Neural cell (in vitro differentiated cells): ENCODE data around the gene TYRO3. TPM values are rescaled to one million over a fixed set of nuclear protein-coding genes. Genes with fewer than 3 reads are reported as not detected.

Experiments
- H2AFZ ChIP-seq: fragments of 200-600, 300-800 bp; sonication (generic), shearing (Covaris generic); 2 replicates; pipeline ENCODE4 v1.6.0; 2014; ENCODE audit warnings: low read depth, mild to moderate bottlenecking, antibody characterized with exemption, low read length, moderate library complexity
- H3F3A ChIP-seq: fragments of 200-600 bp; shearing (Covaris generic); 2 replicates; pipeline ENCODE4 v1.6.1; 2016; ENCODE audit warnings: mild to moderate bottlenecking, moderate library complexity, mixed read lengths, antibody characterized with exemption, low read length; ENCODE audit not compliant: insufficient read depth, poor library complexity, severe bottlenecking
- H3K27ac ChIP-seq: fragments of 200-600, 300-800 bp; sonication (generic), shearing (Covaris generic); 2 replicates; pipeline ENCODE4 v1.5.1; 2014; ENCODE audit warnings: mild to moderate bottlenecking, low read length, moderate library complexity
- H3K27me3 ChIP-seq: fragments of 300-800, 200-600 bp; sonication (generic), shearing (Covaris generic); 2 replicates; pipeline ENCODE4 v1.6.0; 2014; ENCODE audit warnings: mild to moderate bottlenecking, low read depth, low read length, moderate library complexity; ENCODE audit not compliant: insufficient read depth
- H3K36me3 ChIP-seq: fragments of 300-800, 200-600 bp; sonication (generic), shearing (Covaris generic); 2 replicates; pipeline ENCODE4 v1.5.1; 2014; ENCODE audit warnings: mild to moderate bottlenecking, antibody characterized with exemption, low read length, moderate library complexity; ENCODE audit not compliant: insufficient read depth
- H3K4me2 ChIP-seq: fragments of 300-800, 200-600 bp; sonication (generic), shearing (Covaris generic); 2 replicates; pipeline ENCODE4 v1.6.0; 2014; ENCODE audit warnings: mild to moderate bottlenecking, low read length
- H3K4me3 ChIP-seq: fragments of 300-800, 200-600 bp; sonication (generic), shearing (Covaris generic); 2 replicates; pipeline ENCODE4 v1.5.1; 2014; ENCODE audit warnings: mild to moderate bottlenecking, low read length, moderate library complexity
- H3K79me2 ChIP-seq: fragments of 200-600 bp; shearing (Covaris generic); replicated peaks from 2 replicates; pipeline ENCODE4 v1.6.0; 2014; ENCODE audit warnings: mild to moderate bottlenecking, low read length, moderate library complexity; ENCODE audit not compliant: insufficient read depth
- H3K9ac ChIP-seq: fragments of 300-800, 200-600 bp; sonication (generic), shearing (Covaris generic); 2 replicates; pipeline ENCODE4 v1.6.1; 2016; ENCODE audit warnings: mild to moderate bottlenecking, low read length, mixed read lengths
- H3K9me2 ChIP-seq: fragments of 200-600 bp; shearing (Covaris generic); 2 replicates; pipeline ENCODE4 v1.6.1; 2016; ENCODE audit warnings: mild to moderate bottlenecking, low read length, mixed read lengths; ENCODE audit not compliant: insufficient read depth
- H3K9me3 ChIP-seq: fragments of 200-600, 300-800 bp; sonication (generic), shearing (Covaris generic); 2 replicates; pipeline ENCODE4 v1.6.1; 2016; ENCODE audit warnings: mild to moderate bottlenecking, mixed run types, low read length, moderate library complexity, mixed read lengths
- H4K20me1 ChIP-seq: fragments of 200-600 bp; shearing (Covaris generic); 2 replicates; pipeline ENCODE4 v1.6.1; 2016; ENCODE audit warnings: mild to moderate bottlenecking, mixed run types; ENCODE audit not compliant: insufficient read depth
- CTCF ChIP-seq: fragments of 450-650 bp; IDR thresholded peaks from 2 replicates; pipeline ENCODE4 v1.5.1; 2014; ENCODE audit warnings: antibody characterized with exemption, mild to moderate bottlenecking, moderate library complexity; ENCODE audit not compliant: poor library complexity, severe bottlenecking
- EP300 ChIP-seq: fragments of 450-650 bp; conservative IDR thresholded peaks from 2 replicates; pipeline ENCODE4 v1.6.1; 2014; ENCODE audit warnings: antibody characterized with exemption, mild to moderate bottlenecking, moderate library complexity; ENCODE audit not compliant: poor library complexity, severe bottlenecking
- EZH2 ChIP-seq: fragments of 200-600, 300-800 bp; shearing (Covaris generic), sonication (generic); IDR thresholded peaks from 2 replicates; pipeline ENCODE4 v1.6.1; 2014; ENCODE audit warnings: antibody characterized with exemption, low read length, borderline replicate concordance, mild to moderate bottlenecking; ENCODE audit not compliant: insufficient read depth, poor library complexity, severe bottlenecking
- MXI1 ChIP-seq: fragments of 450-650 bp; conservative IDR thresholded peaks from 2 replicates; pipeline ENCODE4 v1.6.1; 2014; ENCODE audit warnings: antibody characterized with exemption, mild to moderate bottlenecking; ENCODE audit not compliant: poor library complexity, severe bottlenecking
- POLR2AphosphoS5 ChIP-seq: IDR thresholded peaks from 2 replicates; pipeline ENCODE4 v1.6.1; 2012
- RAD21 ChIP-seq: fragments of 450-650 bp; conservative IDR thresholded peaks from 2 replicates; pipeline ENCODE4 v1.6.1; 2014; ENCODE audit warnings: antibody characterized with exemption, mild to moderate bottlenecking, moderate library complexity
- REST ChIP-seq: IDR thresholded peaks from 2 replicates; pipeline ENCODE4 v1.6.1; 2012; ENCODE audit warnings: borderline replicate concordance
- SMC3 ChIP-seq: fragments of 450-650 bp; conservative IDR thresholded peaks from 2 replicates; pipeline ENCODE4 v1.6.1; 2014; ENCODE audit warnings: antibody characterized with exemption, mild to moderate bottlenecking, moderate library complexity; ENCODE audit not compliant: poor library complexity
- TAF1 ChIP-seq: IDR thresholded peaks from 2 replicates; pipeline ENCODE4 v1.6.1; 2012; ENCODE audit warnings: low read depth
- polyA plus RNA-seq: library from polyadenylated mRNA; depleted of rRNA; stranded (reverse); fragments of >200 nt; gene quantifications from 2 replicates; pipeline ENCODE4 v1.2.3, GENCODE V29; 2014

The TYRO3 gene
- polyA plus RNA-seq, 1 donor from 2014 or later, result 12.1 TPM

DNA sequence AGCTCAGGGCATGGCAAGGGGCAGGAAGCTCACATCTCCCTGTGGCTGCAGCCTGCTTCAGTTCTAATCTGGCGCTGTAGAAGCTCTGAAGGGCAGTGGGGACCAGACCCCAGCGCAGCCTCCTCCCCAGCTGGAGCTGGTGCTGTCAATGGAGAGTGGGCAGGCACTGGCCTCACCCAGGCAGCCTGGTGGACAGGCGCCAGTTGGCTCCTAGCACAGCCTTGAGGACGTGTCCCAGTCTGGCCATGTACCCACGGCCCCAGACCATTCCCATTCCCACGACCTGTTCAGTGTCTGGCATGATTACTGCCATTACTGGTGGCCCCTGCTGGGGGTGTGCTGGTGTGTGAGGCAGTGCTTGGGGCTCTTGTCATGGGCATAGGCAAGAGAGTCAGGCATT, 16.3 kb downstream of the TYRO3 start:
- H2AFZ ChIP-seq, result no peak overlapping the region
- no peaks in the 10 kb centered on the region for H3K27me3 ChIP-seq
- TF ChIP-seq EZH2, result no peak
- no peak for TF ChIP-seq POLR2AphosphoS5
- no peak for TF ChIP-seq CTCF
- no peak for TF ChIP-seq REST
- no peak for TF ChIP-seq SMC3
- TF ChIP-seq RAD21, result no peak
- TF ChIP-seq TAF1, result no peak
- TF ChIP-seq EP300, result no peak
- no peak for TF ChIP-seq MXI1
- H3K9me2 ChIP-seq, result no peaks in the 10 kb centered on the region
- H3K79me2 ChIP-seq, result no peaks in the 10 kb centered on the region
- H3K9ac ChIP-seq, result no peak overlapping the region
- no peaks in the 10 kb centered on the region for H3K9me3 ChIP-seq
- H3K36me3 ChIP-seq, result no peaks in the 10 kb centered on the region
- H3K4me2 ChIP-seq, result no peak overlapping the region
- no peak overlapping the region for H3K4me3 ChIP-seq
- H3F3A ChIP-seq, result no peaks in the 10 kb centered on the region
- H3K27ac ChIP-seq, result no peak overlapping the region
- H4K20me1 ChIP-seq, result no peaks in the 10 kb centered on the region

DNA sequence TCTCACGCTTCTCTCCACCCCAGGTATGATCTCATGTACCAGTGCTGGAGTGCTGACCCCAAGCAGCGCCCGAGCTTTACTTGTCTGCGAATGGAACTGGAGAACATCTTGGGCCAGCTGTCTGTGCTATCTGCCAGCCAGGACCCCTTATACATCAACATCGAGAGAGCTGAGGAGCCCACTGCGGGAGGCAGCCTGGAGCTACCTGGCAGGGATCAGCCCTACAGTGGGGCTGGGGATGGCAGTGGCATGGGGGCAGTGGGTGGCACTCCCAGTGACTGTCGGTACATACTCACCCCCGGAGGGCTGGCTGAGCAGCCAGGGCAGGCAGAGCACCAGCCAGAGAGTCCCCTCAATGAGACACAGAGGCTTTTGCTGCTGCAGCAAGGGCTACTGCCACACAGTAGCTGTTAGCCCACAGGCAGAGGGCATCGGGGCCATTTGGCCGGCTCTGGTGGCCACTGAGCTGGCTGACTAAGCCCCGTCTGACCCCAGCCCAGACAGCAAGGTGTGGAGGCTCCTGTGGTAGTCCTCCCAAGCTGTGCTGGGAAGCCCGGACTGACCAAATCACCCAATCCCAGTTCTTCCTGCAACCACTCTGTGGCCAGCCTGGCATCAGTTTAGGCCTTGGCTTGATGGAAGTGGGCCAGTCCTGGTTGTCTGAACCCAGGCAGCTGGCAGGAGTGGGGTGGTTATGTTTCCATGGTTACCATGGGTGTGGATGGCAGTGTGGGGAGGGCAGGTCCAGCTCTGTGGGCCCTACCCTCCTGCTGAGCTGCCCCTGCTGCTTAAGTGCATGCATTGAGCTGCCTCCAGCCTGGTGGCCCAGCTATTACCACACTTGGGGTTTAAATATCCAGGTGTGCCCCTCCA, 19.1 kb downstream of the TYRO3 start:
- H4K20me1 ChIP-seq, result no peaks in the 10 kb centered on the region
- H3K9ac ChIP-seq, result no peak overlapping the region
- H3K4me3 ChIP-seq, result no peak overlapping the region
- H3K36me3 ChIP-seq, result no peaks in the 10 kb centered on the region
- no peaks in the 10 kb centered on the region for H3K9me2 ChIP-seq
- H3K27ac ChIP-seq, result no peak overlapping the region
- H3K4me2 ChIP-seq, result no peak overlapping the region
- no peaks in the 10 kb centered on the region for H3F3A ChIP-seq
- H3K79me2 ChIP-seq, result no peaks in the 10 kb centered on the region
- no peak overlapping the region for H2AFZ ChIP-seq
- TF ChIP-seq RAD21 (no peak), REST (no peak), EP300 (no peak), EZH2 (no peak), SMC3 (no peak), POLR2AphosphoS5 (no peak), TAF1 (no peak), MXI1 (no peak), CTCF (no peak)
- H3K9me3 ChIP-seq, result no peaks in the 10 kb centered on the region
- H3K27me3 ChIP-seq, result no peaks in the 10 kb centered on the region
